ENCODE results near the gene ZNF318.

- TF ChIP-seq ZNF274 (IDR thresholded peaks at IDR 0.05; ENCODE audit: low read depth, low read length), result no peak
- no peak for TF ChIP-seq SUZ12 (IDR thresholded peaks at IDR 0.05; ENCODE audit: extremely low read depth, insufficient read depth, insufficient read length)
Observed at GRCh38 chr6:43408259-43408658, 38.8 kb upstream of the ZNF318 start.
